Brain microvascular endothelial cell (primary cell): ENCODE results near the gene ARL5C.

Experiments used
- DNase-seq: peaks from one replicate; pipeline ENCODE4 v3.0.0-alpha.2; 2020
- H3K27ac ChIP-seq: fragments of 250-450 bp; sonication (Bioruptor Pico); 2 replicates; pipeline ENCODE4 v1.5.1; 2020; ENCODE audit warnings: mild to moderate bottlenecking, moderate library complexity
- H3K27me3 ChIP-seq: fragments of 250-450 bp; sonication (Bioruptor Pico); replicated peaks from 2 replicates; pipeline ENCODE4 v1.5.1; 2020; ENCODE audit warnings: mild to moderate bottlenecking
- H3K36me3 ChIP-seq: fragments of 250-450 bp; sonication (Bioruptor Pico); replicated peaks from 2 replicates; pipeline ENCODE4 v1.5.1; 2020; ENCODE audit warnings: mild to moderate bottlenecking
- H3K4me3 ChIP-seq: 2 replicates; pipeline ENCODE4 v1.5.1; 2011; ENCODE audit warnings: low read depth, mild to moderate bottlenecking, control low read depth, low read length, moderate library complexity
- in situ Hi-C: cut with HindIII; loops from 2 replicates; pipeline ENCODE4 v1.10.0; 2017; ENCODE audit warnings: low sequenced_read_pairs, low pct_ligation_motif_present
- TF ChIP-seq, protein P1 (sequence below): IDR thresholded peaks from 2 replicates; pipeline ENCODE4 v1.5.1; 2011; ENCODE audit warnings: low read depth, mild to moderate bottlenecking, moderate library complexity, low read length, control low read depth, inconsistent platforms; ENCODE audit errors: missing control alignments

The ARL5C gene, protein sequence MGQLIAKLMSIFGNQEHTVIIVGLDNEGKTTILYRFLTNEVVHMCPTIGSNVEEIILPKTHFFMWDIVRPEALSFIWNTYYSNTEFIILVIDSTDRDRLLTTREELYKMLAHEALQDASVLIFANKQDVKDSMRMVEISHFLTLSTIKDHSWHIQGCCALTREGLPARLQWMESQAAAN

DNA sequence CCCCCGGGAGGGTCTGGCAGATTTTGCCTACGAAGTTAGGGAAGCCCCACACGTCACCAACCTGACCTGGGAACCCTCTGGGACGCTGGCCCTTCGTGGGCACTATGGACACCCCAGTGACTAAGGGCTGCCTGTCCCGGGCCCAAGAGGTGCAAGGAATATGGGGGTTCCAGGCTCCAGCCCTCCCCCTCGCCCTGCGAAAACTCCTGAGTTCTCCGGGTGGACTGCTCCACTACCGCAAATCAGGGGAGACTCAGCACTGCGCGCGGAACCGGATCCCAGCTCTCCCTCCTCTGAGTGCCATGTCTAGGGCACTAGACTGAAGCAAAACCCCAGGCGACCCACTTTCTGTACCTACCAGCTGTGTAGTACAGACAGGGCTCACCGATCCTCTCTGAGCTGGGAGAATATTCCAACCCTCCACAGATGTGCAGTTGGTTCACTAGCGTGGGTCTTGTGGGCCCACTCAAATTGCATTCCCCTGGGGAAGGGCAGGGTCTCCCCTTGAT lies at the start of gene ARL5C:
Gene ARL5C, minus strand, starts transcription at position 321 of the 509 bp plus-strand sequence. CDS start 401 bp downstream, outside the sequence.
- Histone ChIP-seq H3K27me3 (peaks cover 17% of the 10 kb centered on the region), H3K27ac (no peak within 1 kb of the TSS), H3K36me3 (no peaks in the 10 kb centered on the region), H3K4me3 (peak within 1 kb of the TSS; percentile 62)
- in situ Hi-C loops, result no loop called here
- TF ChIP-seq, protein P1, sequence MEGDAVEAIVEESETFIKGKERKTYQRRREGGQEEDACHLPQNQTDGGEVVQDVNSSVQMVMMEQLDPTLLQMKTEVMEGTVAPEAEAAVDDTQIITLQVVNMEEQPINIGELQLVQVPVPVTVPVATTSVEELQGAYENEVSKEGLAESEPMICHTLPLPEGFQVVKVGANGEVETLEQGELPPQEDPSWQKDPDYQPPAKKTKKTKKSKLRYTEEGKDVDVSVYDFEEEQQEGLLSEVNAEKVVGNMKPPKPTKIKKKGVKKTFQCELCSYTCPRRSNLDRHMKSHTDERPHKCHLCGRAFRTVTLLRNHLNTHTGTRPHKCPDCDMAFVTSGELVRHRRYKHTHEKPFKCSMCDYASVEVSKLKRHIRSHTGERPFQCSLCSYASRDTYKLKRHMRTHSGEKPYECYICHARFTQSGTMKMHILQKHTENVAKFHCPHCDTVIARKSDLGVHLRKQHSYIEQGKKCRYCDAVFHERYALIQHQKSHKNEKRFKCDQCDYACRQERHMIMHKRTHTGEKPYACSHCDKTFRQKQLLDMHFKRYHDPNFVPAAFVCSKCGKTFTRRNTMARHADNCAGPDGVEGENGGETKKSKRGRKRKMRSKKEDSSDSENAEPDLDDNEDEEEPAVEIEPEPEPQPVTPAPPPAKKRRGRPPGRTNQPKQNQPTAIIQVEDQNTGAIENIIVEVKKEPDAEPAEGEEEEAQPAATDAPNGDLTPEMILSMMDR, result no peak
- no peak for DNase-seq

DNA sequence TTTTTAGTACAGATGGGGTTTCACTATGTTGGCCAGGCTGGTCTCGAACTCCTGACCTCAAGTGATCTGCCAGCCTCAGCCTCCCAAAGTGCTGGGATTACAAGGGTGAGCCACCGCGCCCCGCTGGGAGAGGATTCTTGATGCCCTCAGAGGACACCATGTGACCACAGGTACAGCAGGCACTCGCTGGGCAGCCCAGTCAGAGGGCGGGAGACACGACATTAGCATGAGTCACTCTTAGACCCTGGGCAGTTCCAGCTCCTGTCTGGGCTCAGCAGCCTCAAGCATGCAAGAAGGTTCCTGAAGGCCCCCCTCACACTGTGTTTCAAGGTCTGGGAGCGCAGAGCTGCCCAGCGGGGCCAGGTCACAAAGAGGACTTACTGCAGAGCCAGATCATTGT lies 47.9 kb upstream of the ARL5C start:
- H3K27me3 ChIP-seq, result peaks cover 12% of the 10 kb centered on the region
- in situ Hi-C loops, result no loop called here
- peak; percentile 33 for DNase-seq

DNA sequence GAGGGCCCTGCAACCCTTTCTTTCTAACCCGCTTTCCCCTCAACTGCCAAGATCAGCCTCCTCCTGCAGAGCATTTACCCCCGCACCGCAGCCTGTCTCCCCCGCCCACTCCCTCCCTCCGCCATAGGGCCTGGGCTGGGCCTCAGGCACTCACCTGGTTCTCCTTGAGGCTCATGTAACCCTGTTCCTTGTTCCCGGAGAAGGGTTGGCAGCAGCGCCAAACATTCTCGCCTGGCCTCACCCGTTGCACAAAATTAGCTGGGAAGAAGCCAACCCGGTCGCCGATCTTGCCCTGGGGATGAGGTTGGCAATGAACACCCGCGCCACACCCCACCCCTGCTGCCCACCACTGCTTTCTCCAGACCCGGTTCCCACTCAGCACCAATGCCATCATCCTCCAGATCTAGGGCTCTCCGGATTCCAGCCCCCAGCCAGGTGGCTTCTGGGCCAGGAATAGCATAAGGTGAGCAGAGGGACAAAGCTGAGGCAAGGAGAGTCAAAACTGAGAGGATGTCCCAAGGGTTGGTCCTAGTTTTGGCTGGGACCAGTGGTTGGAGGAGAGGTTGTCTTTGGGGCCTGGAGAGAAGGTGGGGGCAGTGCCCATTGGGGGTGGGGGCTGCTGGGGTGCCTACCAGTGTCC lies 47.0 kb upstream of the ARL5C start:
- peaks cover 9% of the 10 kb centered on the region for H3K27me3 ChIP-seq
- H3K27ac ChIP-seq, result no peak overlapping the region
- TF ChIP-seq, protein P1, result no peak
- in situ Hi-C loops, result no loop called here
- H3K36me3 ChIP-seq, result no peaks in the 10 kb centered on the region
- no peak for DNase-seq
- no peak overlapping the region for H3K4me3 ChIP-seq

More for the DNA sequence above, 47.9 kb upstream of the ARL5C start:
- no peak overlapping the region for H3K27ac ChIP-seq
- no peaks in the 10 kb centered on the region for H3K36me3 ChIP-seq
- TF ChIP-seq, protein P1, result no peak
- H3K4me3 ChIP-seq, result no peak overlapping the region

DNA sequence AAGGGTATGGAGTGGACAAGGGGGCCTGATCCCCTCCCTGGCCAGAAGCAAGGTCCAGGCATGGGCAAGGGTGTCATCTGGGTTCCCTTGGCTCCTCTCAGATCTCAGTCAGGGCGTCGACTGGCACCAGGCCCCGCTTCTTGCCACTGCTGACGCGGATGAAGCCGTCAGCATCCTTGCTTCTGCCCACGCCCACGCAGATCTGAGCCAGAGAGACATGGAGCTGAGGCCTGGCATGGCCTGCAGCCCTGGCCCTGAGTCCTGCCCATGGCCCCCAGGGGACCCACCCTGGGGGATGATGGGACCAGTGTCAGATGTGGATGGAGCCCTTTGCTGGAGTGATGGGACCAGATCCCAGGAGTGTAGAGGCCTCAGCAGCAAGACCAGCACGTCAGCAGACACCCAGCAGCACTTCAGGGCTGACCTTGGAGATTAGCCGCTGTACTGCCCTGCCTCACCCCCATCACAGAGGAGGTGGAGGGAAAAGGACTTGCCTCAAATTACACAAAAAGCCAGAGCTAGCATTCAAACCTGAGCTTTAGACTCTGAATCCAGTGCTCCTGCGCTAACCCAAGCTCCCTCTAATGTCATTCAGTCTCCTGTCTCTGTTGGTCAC lies 46.3 kb upstream of the ARL5C start:
- Histone ChIP-seq H3K4me3 (no peak overlapping the region), H3K27ac (no peak overlapping the region), H3K36me3 (no peaks in the 10 kb centered on the region), H3K27me3 (peaks cover 6% of the 10 kb centered on the region)
- in situ Hi-C loops, result no loop called here
- no peak for DNase-seq
- TF ChIP-seq, protein P1, result no peak

DNA sequence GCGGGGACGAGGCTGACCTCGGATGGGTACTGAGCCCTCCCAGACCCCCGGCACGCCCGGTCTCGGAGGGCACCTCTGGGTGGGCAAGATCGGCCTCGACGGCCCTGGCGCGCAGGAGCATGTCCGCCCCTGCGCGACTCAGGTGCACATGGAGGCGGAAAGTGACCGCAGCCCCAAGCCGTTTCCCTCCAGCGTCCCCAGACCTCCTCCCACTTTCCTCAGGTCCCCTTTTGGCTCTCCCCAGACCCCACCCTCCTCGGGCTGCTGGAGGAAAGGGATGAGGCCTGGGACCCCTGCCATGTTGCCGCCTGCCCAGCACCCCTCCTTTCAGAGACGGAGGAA lies 44.1 kb upstream of the ARL5C start:
- H3K27ac ChIP-seq, result no peak overlapping the region
- in situ Hi-C loops, result no loop called here
- H3K4me3 ChIP-seq, result peak overlapping the region; percentile 34
- peaks cover 2% of the 10 kb centered on the region for H3K36me3 ChIP-seq
- TF ChIP-seq, protein P1, result no peak
- no peak for DNase-seq
- no peaks in the 10 kb centered on the region for H3K27me3 ChIP-seq
